H1 (cell line): ENCODE results near the gene IPO7. TPM values are rescaled to one million over a fixed set of nuclear protein-coding genes. Genes with fewer than 3 reads are reported as not detected.

Source experiments
- CTCF ChIA-PET: fragments of 300-600 bp; sonication (Branson Sonifier 250); formaldehyde crosslinking; loops from one replicate; lab custom pipeline; 2021; ENCODE audit not compliant: partially characterized antibody; lab: Charles Lee
- POLR2A ChIA-PET: fragments of 300-600 bp; sonication (Branson Sonifier 250); formaldehyde crosslinking; loops from one replicate; lab custom pipeline; 2021; ENCODE audit warnings: inconsistent platforms; ENCODE audit not compliant: partially characterized antibody; lab: Charles Lee
- DNase-seq, 2 experiments: peaks; one replicate each; pipeline versions ENCODE4 v3.0.0 to v3.0.0-alpha.2; 2010 to 2022; ENCODE audit warnings: low spot score in 2 of 2, low read depth in 1 of 2, mixed read lengths in 1 of 2
- FAIRE-seq: peaks from 2 replicates; lab custom pipeline; 2011; peaks lifted over from hg19 to GRCh38; lab: Jason Lieb, UNC
- H2AFZ ChIP-seq: 2 replicates; pipeline ENCODE4 v1.8.1; 2012; ENCODE audit warnings: low read length, inconsistent platforms
- H2AK5ac ChIP-seq: 2 replicates; pipeline ENCODE4 v1.6.1; 2013; ENCODE audit warnings: low read depth, low read length
- H2BK120ac ChIP-seq: replicated peaks from 2 replicates; pipeline ENCODE3; 2013; ENCODE audit warnings: low read depth, low read length, inconsistent platforms
- H2BK12ac ChIP-seq: 2 replicates; pipeline ENCODE4 v1.6.1; 2013; ENCODE audit warnings: low read depth, low read length
- H2BK15ac ChIP-seq: 2 replicates; pipeline ENCODE4 v1.6.1; 2013; ENCODE audit warnings: low read length
- H2BK20ac ChIP-seq: 2 replicates; pipeline ENCODE4 v1.6.1; 2013; ENCODE audit warnings: low read length
- H2BK5ac ChIP-seq: 2 replicates; pipeline ENCODE4 v1.6.1; 2013; ENCODE audit warnings: low read depth, low read length
- H3K14ac ChIP-seq: 2 replicates; pipeline ENCODE4 v1.6.1; 2013; ENCODE audit warnings: inconsistent platforms; ENCODE audit not compliant: insufficient read length
- H3K18ac ChIP-seq: 2 replicates; pipeline ENCODE4 v1.6.1; 2013; ENCODE audit warnings: low read length; ENCODE audit errors: extremely low read depth
- H3K23ac ChIP-seq: 2 replicates; pipeline ENCODE4 v1.6.1; 2013; ENCODE audit warnings: inconsistent platforms; ENCODE audit not compliant: insufficient read length
- H3K23me2 ChIP-seq: 2 replicates; pipeline ENCODE4 v1.6.1; 2013; ENCODE audit warnings: low read depth, low read length
- H3K27ac ChIP-seq: 2 replicates; pipeline ENCODE4 v1.6.1; 2011; ENCODE audit warnings: low read depth, low read length, inconsistent platforms
- H3K27me3 ChIP-seq, 4 experiments: replicated peaks in 1 of 4; 1 replicate in 1 of 4; 2 replicates in 3 of 4; pipeline versions ENCODE4 v1.6.1 to v1.8.1; 2011 to 2013; ENCODE audit warnings: low read length in 3 of 4, mild to moderate bottlenecking in 3 of 4, inconsistent platforms in 2 of 4, mixed read lengths in 2 of 4, moderate library complexity in 1 of 4; ENCODE audit not compliant: control insufficient read depth in 3 of 4, insufficient read depth in 3 of 4; ENCODE audit errors: extremely low read depth in 1 of 4
- H3K36me3 ChIP-seq, 4 experiments: 2 replicates each; pipeline versions ENCODE4 v1.6.1 to v1.8.1; 2011 to 2013; ENCODE audit warnings: mild to moderate bottlenecking in 4 of 4, low read length in 3 of 4, moderate library complexity in 2 of 4, control low read depth in 1 of 4, inconsistent platforms in 1 of 4; ENCODE audit not compliant: insufficient read depth in 4 of 4, control insufficient read depth in 2 of 4
- H3K4ac ChIP-seq: replicated peaks from 2 replicates; pipeline ENCODE3; 2013; ENCODE audit warnings: low read length, low read depth, mixed read lengths, inconsistent platforms; ENCODE audit not compliant: insufficient read length
- H3K4me1 ChIP-seq, 4 experiments: replicated peaks in 1 of 4; 1 replicate in 1 of 4; 2 replicates in 3 of 4; pipeline versions ENCODE4 v1.6.1 to v1.8.1; 2011 to 2013; ENCODE audit warnings: low read length in 3 of 4, inconsistent platforms in 2 of 4, mixed read lengths in 1 of 4; ENCODE audit not compliant: insufficient read depth in 4 of 4, control insufficient read depth in 3 of 4
- H3K4me2 ChIP-seq, 2 experiments: 2 replicates each; pipeline versions ENCODE4 v1.6.1 to v1.8.1; 2011 to 2013; ENCODE audit warnings: low read depth in 2 of 2, low read length in 2 of 2, control low read depth in 1 of 2, inconsistent platforms in 1 of 2, mild to moderate bottlenecking in 1 of 2; ENCODE audit not compliant: insufficient read depth in 1 of 2
- H3K4me3 ChIP-seq, 4 experiments: fragments of 200-600, 300-600 bp in 1 of 4; sonication (generic), shearing (Covaris generic), sonication (Bioruptor Twin) in 1 of 4; 2 replicates each; pipeline versions ENCODE4 v1.5.1 to v1.8.1; 2011 to 2016; ENCODE audit warnings: low read length in 4 of 4, low read depth in 3 of 4, control low read depth in 2 of 4, inconsistent platforms in 2 of 4, mild to moderate bottlenecking in 2 of 4, mixed read lengths in 1 of 4, moderate library complexity in 1 of 4; ENCODE audit not compliant: insufficient read depth in 2 of 4; ENCODE audit errors: extremely low read depth in 1 of 4
- H3K56ac ChIP-seq: replicated peaks from 2 replicates; pipeline ENCODE3; 2013; ENCODE audit warnings: low read depth, mild to moderate bottlenecking, mixed read lengths, low read length, inconsistent platforms; ENCODE audit not compliant: insufficient read length
- H3K79me1 ChIP-seq: 2 replicates; pipeline ENCODE4 v1.6.1; 2013; ENCODE audit warnings: low read depth, low read length, control low read depth
- H3K79me2 ChIP-seq, 2 experiments: 2 replicates each; pipeline versions ENCODE4 v1.6.1 to v1.8.1; 2012 to 2013; ENCODE audit warnings: low read length in 2 of 2, mild to moderate bottlenecking in 2 of 2, inconsistent platforms in 1 of 2; ENCODE audit not compliant: insufficient read depth in 2 of 2, control insufficient read depth in 1 of 2
- H3K9ac ChIP-seq, 4 experiments: replicated peaks in 1 of 4; 1 replicate in 1 of 4; 2 replicates in 3 of 4; pipeline versions ENCODE4 v1.6.1 to v1.8.1; 2011 to 2013; ENCODE audit warnings: low read depth in 3 of 4, low read length in 3 of 4, control low read depth in 2 of 4, mild to moderate bottlenecking in 2 of 4, moderate library complexity in 2 of 4, inconsistent platforms in 1 of 4; ENCODE audit errors: extremely low read depth in 1 of 4
- H3K9me3 ChIP-seq, 2 experiments: 2 replicates each; pipeline versions ENCODE4 v1.6.1 to v1.8.1; 2012 to 2013; ENCODE audit warnings: mild to moderate bottlenecking in 2 of 2, moderate library complexity in 2 of 2, control low read depth in 1 of 2, inconsistent platforms in 1 of 2, low read depth in 1 of 2, low read length in 1 of 2, mixed read lengths in 1 of 2; ENCODE audit not compliant: insufficient read depth in 2 of 2
- H4K20me1 ChIP-seq, 2 experiments: replicated peaks in 1 of 2; 2 replicates each; pipeline versions ENCODE3 to v1.8.1; 2011 to 2013; ENCODE audit warnings: inconsistent platforms in 2 of 2, low read length in 2 of 2, mild to moderate bottlenecking in 1 of 2; ENCODE audit not compliant: insufficient read depth in 2 of 2, control insufficient read depth in 1 of 2
- H4K5ac ChIP-seq: 2 replicates; pipeline ENCODE4 v1.6.1; 2013; ENCODE audit warnings: low read length, low read depth, mixed read lengths, inconsistent platforms; ENCODE audit not compliant: insufficient read length
- H4K8ac ChIP-seq: 2 replicates; pipeline ENCODE4 v1.8.0; 2013; ENCODE audit warnings: mild to moderate bottlenecking, moderate library complexity, low read length, inconsistent platforms; ENCODE audit not compliant: insufficient read depth; ENCODE audit errors: extremely low read depth
- H4K91ac ChIP-seq: replicated peaks from 2 replicates; pipeline ENCODE3; 2013; ENCODE audit warnings: low read length, mixed read lengths, inconsistent platforms; ENCODE audit not compliant: insufficient read length
- HDAC6 ChIP-seq: IDR thresholded peaks from one replicate; pipeline ENCODE4 v1.7.1; 2012; ENCODE audit warnings: low read depth, mild to moderate bottlenecking, inconsistent platforms, low read length, moderate library complexity
- KDM5A ChIP-seq: fragments of 200-600 bp; IDR thresholded peaks from 2 replicates; pipeline ENCODE4 v1.7.1; 2012; ENCODE audit warnings: mild to moderate bottlenecking, low read length, inconsistent platforms, mixed read lengths
- WGBS, 2 experiments: shearing (Covaris generic) in 1 of 2; methylation state at CpG; one replicate each; pipeline versions ENCODE4 v1.1.6 to v1.1.7; 2013 to 2015; ENCODE audit warnings: low lambda C conversion rate in 2 of 2, mixed read lengths in 2 of 2, inconsistent platforms in 1 of 2, low coverage in 1 of 2, missing lambda C conversion rate in 1 of 2; ENCODE audit not compliant: insufficient replicate concordance in 2 of 2, insufficient coverage in 1 of 2, insufficient read length in 1 of 2; ENCODE audit errors: extremely low coverage in 1 of 2, missing lambda C conversion rate in 1 of 2; 5-methylcytosine and 5-hydroxymethylcytosine counted together
- polyA plus RNA-seq, 7 experiments: library from polyadenylated mRNA; depleted of rRNA in 3 of 7; stranded (reverse) in 5 of 7; unstranded in 2 of 7; fragments of >200 nt in 5 of 7; fragments of 200-250 nt in 2 of 7; gene quantifications; 1 replicate in 5 of 7; 2 replicates in 1 of 7; 4 replicates in 1 of 7; pipeline versions ENCODE4 v1.2.1 to v1.2.3, GENCODE V29; 2011 to 2013; ENCODE audit warnings: missing spikeins in 2 of 7, mixed read lengths in 2 of 7
- total RNA-seq: library from RNA; stranded (reverse); fragmentation: NEBNext Ultra II Directional; extraction: Animal tissue kit (Norgen Biotek cat#: 25700); gene quantifications from 2 replicates; pipeline ENCODE4 v1.2.1, GENCODE V29; 2021

IPO7 gene
- total and polyA plus RNA-seq, 2 of the 8 experiments (the other 6 are each of a cell fraction or from before 2014, with no cell fraction given): 45.9 to 259 TPM

GRCh38 chr11:9461760-9462134 is 77.3 kb downstream of the IPO7 start:
- Histone ChIP-seq H4K91ac (no peak overlapping the region), H4K8ac (no peak overlapping the region), H3K9me3 (no peaks in the 10 kb centered on the region), H4K20me1 (no peaks in the 10 kb centered on the region), H3K36me3 (no peaks in the 10 kb centered on the region), H3K4me3 (peak overlapping the region; percentile 79 to 94 (median 86)), H2BK15ac (no peak overlapping the region), H3K4me1 (no peaks in the 10 kb centered on the region; a peak in 1 of 7 replicates), H3K9ac (peak overlapping the region; percentile 88 to 98 (median 88); a peak in 6 of 7 replicates), H3K27ac (peak overlapping the region; percentile 83; the same call in 1 of the 2 replicates), H3K23ac (no peak overlapping the region), H3K79me2 (peaks cover 0 to 58% of the 10 kb centered on the region in 2 experiments; a peak in 3 of 4 replicates), H4K5ac (peak overlapping the region; percentile 87), H3K23me2 (0 out of 2 replicates have a peak, but pooled peaks cover 2% of the 10 kb centered on the region), H3K4ac (no peak overlapping the region), H3K79me1 (no peaks in the 10 kb centered on the region), H3K18ac (no peak overlapping the region; the same call in 1 of the 2 replicates), H3K14ac (no peak overlapping the region), H2BK5ac (no peak overlapping the region), H2BK20ac (no peak overlapping the region), H3K56ac (no peak overlapping the region), H2BK120ac (no peak overlapping the region), H3K4me2 (peak overlapping the region; percentile 73 to 76), H2AK5ac (no peak overlapping the region), H2BK12ac (no peak overlapping the region), H3K27me3 (no peaks in the 10 kb centered on the region), H2AFZ (no peak overlapping the region)
- CTCF ChIA-PET: no interaction called here
- DNase-seq (no peak), FAIRE-seq (no peak)
- TF ChIP-seq HDAC6 (no peak), KDM5A (no peak)
- WGBS, 2 experiments: 17% methylated on average over 10 of the region's 10 CpGs; no CpG with 5 or more reads in 1 of the 2 experiments
- POLR2A ChIA-PET: interaction anchor here (0.6 to 4.7 kb wide), 21 partner anchors 10 to 1347 kb away, joined by 3 to 78 read pairs (median 5); partner anchors contain the start of genes EIF4G2, IPO7, TMEM9B and WEE1
